GM21381 (cell line): Measurements from ENCODE around the gene PCSK4.
"Not testable (repeated sequence)": the region's sequence is repeated elsewhere in the genome, so short reads cannot be mapped to it uniquely, and the experiment has no call there.

Experiments
- ATAC-seq: cut with Tn5 transposase; IDR thresholded peaks from one replicate; pipeline ENCODE4 v1.9.1; 2021; ENCODE audit warnings: mild to moderate bottlenecking, moderate library complexity; ENCODE audit not compliant: unreplicated experiment

Gene PCSK4

DNA sequence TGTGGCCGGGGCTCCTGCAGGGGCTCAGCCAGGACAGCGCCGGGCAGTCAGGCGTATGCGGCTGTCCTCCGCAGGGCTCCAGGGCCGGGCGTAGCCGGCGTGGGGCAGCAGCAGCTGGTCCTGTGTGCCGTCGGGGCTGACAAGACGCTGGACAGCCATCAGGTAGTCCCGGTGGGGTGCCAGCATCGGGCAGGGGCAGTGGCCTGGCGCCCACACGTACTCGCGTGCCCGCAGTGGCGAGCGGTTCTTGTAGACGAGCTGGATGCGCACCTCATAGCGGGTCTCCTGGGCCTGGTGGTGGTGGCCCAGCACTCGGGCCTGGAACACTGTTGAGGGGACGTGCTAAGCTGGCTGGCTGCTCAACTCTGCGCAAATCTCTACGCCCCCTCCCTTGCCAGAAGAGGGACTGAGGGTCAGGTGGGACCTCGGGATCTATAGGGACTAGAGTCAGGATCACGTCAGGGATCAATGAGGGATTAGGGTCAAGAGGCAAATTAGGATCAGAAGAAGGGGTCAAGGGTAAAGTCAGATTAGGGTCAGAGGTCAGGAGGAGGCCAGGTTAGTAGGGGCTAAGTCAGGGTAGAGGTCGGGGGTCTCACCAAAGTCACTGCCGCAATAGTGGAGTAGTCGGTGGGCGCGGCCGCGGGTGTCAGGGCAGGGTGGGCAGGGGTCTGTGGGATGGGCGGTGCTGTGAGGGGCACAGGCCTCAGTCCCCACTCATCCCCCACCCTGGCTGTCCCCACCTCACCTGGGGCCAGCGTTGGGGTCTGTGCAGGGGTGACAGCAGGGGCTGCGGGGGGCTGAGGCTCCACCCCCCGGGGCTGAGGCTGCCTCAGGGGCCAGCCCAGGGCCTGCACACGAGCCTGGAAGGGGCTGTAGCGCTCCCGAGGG lies 16.1 kb upstream of the PCSK4 start:
- no peak for ATAC-seq

GRCh38 chr19:1505012-1505411 lies 14.9 kb upstream of the PCSK4 start:
- no peak for ATAC-seq

DNA sequence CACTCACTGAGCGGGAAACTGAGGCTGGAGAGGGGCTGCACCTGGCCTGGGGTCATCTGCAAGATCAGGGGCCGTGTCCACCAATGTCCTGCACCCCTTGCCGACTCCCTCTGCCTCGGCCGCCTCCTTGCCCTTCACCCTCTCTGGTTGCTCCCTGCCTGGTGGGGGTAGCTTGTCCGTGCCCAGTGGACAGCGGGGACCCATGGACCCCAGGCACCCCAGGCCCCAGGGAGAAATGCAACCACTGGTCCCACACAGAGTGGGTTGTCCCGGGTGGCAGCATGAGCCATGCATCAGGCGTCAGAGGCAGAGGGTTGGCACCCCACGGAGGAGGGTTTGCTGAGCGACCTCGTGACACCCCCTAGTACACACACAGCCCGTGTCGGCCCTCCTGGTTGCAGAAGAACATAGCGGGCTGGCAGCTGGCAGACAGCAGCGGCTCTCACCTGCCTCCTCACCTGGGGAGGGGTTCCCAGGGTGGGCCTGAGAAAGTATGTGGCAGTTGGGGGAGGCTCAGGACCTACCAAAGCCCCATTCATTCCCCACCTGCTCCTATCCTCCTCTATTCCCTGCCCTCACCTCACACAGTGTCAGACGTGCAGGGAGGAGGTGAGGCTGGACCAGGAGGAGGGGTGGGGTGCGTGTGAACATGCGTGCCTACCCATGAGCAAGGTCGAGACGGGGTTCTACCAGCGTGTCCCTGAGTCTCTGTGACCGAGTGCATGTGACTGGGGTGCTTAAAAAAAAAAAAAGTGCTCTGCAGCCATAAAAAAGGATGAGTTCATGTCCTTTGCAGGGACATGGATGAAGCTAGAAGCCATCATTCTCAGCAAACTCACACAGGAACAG lies 14.0 kb upstream of the PCSK4 start:
- no peak for ATAC-seq

GRCh38 chr19:1503089-1503924 lies 13.2 kb upstream of the PCSK4 start:
- ATAC-seq = no peak

DNA sequence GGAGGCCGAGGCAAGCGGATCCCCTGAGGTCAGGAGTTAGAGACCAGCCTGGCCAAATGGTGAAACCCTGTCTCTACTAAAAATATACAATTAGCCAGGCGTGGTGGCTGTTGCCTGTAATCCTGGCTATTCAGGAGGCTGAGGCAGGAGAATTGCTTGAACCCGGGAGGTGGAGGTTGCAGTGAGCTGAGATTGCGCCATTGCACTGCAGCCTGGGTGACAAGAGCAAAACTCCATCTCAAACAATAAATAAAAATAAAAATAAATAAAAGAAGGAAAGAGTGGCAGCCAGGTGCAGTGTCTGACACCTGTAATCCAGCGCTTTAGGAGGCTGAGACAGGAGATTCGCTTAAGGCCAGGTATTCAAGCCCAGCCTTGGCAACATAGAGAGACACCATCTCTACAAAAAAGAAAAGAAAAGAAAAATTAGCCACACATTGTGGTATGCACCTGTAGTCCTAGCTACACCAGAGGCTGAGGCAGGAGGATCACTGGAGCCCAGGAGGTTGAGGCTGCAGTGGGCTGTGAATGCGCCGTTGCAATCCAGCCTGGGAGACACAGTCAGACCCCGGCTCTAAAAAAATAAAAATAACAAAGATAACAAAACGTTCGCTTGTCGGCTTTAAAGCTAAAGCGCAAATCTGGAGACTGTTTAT lies 12.4 kb upstream of the PCSK4 start:
- ATAC-seq = no peak

DNA sequence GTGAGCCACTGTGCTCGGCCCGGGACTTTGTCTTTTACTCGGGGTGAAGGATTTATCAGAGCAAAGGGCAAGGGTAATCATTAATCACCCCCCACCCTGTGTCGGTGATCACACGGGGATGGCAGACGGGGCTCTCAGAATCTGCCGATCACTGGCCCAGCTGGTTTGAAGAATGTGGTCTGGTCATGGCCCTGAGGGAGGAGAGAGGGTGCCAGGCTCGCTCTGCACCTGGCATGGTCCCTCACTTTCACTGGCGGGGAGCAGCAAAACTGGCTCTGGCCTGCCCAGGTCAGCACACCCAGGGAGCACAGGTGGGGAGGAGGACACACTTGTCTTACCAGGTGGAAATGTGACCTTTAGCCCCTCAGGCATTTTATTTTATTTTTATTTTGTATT lies 11.0 kb upstream of the PCSK4 start:
- no peak for ATAC-seq

DNA sequence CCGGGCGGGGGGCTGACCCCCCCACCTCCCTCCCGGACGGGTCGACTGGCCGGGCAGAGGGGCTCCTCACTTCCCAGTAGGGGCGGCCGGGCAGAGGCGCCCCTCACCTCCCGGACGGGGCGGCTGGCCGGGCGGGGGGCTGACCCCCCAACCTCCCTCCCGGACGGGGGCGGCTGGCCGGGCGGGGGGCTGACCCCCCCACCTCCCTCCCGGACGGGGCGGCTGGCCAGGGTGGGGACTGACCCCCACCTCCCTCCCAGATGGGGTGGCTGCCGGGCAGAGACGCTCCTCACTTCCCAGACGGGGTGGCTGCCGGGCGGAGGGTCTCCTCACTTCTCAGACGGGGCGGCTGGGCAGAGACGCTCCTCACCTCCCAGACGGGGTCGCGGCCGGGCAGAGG lies 9.1 kb upstream of the PCSK4 start:
- not testable (repeated sequence) for ATAC-seq

DNA sequence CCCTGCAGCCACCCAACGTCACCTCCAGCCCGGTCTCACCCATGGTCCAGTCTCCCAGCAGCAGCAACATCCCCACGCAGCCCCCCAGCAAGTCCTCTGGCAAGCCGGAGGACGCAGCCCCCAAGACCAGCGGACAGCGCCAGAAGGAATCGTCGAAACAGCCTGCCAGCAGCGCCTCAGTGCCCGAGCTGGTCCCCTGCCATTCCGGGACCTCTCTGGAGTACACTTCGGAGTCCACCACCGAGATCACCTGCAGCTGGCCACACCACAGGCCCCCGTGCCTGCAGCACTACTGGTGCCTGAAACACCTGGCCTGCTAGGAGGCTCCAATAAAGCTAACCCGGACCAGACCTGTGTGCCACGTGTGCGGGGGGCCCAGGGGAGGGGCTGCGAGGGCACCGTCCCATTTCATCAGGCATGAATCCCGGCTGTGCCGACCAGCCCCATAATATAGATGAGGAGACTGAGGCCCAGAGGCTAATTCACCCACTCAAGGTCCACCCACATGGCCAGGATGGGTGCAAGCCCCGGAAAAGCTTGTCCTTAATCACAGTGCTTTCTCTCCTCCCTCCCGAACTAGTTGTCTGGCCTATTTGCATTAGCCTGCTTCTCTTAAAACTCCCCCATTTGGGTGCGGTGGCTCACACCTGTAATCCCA lies 7.6 kb upstream of the PCSK4 start:
- no peak for ATAC-seq

- no peak for ATAC-seq
Measured at GRCh38 chr19:1496714-1497577, 6.8 kb upstream of the PCSK4 start.

DNA sequence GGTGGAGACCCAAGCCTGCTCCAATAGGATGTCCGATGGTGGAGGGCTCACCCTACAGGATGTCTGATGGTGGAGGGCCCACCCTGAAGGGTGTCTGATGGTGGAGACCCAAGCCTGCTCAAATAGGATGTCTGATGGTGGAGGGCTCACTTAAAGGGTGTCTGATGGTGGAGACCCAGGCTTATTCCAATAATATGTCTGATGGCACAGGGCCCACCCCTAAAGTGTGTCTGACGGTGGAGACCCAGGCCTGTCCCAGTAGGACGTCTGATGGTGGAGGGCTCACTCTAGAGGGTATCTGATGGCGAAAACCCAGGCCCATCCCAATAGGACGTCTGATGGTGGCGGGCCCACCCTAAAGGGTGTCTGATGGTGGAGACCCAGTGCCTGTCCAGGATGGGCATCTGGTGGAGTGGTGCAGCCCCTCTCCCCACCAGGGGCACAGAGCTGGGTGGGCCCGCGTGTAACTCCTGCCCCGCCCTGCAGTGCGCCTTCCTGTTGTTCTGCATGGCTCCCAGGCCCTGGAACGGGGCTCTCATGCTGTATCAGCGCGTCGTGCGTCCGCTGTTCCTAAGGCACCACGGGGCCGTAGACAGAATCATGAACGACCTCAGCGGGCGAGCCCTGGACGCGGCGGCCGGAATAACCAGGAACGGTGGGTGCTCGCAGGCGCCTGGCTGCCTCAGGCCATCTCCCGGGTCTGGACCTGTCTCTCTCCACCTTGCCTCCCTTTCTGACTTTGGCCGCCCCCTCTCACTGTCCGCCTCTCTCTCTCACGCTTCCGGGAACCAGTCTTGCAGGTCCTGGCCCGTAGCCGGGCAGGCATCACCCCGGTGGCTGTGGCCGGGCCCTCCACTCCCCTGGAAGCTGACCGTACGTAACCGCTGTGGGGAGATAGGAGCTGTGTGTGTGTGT lies 5.9 kb upstream of the PCSK4 start:
- no peak for ATAC-seq

- ATAC-seq = no peak
Measured at GRCh38 chr19:1495051-1495798, 5.1 kb upstream of the PCSK4 start.

- no peak for ATAC-seq
Measured at GRCh38 chr19:1494115-1494815, 4.1 kb upstream of the PCSK4 start.

DNA sequence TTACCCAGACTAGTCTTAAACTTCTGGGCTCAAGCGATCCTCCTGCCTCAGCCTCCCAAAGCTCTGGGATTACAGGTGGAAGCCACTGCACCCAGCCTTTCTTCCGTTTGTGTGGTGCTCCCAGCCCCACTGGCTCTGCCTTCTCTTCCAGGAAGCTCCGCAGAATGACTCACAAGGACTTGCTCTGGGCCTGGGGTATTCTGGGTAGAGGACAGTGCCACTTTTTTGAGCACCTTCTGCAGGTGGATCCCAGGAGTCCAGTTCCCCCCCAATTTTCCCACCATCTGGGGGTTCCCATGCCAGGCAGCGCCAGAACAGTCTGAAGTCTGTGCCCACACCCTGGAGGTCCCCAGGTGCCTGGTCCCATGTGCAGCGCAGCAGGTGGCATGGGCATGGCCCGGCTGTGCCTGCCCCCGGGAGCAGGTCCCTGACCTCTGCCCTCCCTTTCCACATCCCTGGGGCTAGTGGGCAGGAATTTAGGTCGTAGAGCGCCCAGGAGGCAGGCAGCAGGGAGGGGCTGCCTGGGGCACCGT lies 2.4 kb upstream of the PCSK4 start:
- ATAC-seq = no peak

DNA sequence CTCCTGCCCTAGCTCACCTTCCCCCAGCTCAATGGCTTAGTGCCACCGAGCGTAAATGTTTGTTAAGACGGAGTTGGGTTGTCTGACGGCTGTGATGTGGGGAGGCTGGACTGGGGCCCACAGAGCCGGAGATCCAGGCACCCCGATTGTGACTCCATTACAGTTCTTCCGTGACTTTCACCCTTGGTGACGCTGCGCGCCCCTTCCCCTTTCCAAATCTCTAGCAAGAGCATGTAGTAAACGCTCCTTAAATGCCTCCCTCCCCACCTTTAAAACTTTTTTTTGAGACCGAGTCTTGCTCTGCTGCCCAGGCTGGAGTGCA lies 1.7 kb upstream of the PCSK4 start:
- ATAC-seq = no peak

GRCh38 chr19:1491114-1491848 lies 1.1 kb upstream of the PCSK4 start, which contains the start of gene REEP6:
Gene REEP6, plus strand, starts transcription at chr19:1491181. Its CDS starts 89 bp downstream, at chr19:1491270.
- no peak for ATAC-seq
